Ecto neural progenitor cell (in vitro differentiated cells): Measurements from ENCODE around the gene ANKRD65.
"Not testable (repeated sequence)": the region's sequence is repeated elsewhere in the genome, so short reads cannot be mapped to it uniquely, and the experiment has no call there.

ENCODE experiments used
- DNase-seq: peaks from one replicate; pipeline ENCODE4 v3.0.0-alpha.2; 2018; ENCODE audit warnings: low spot score

Gene ANKRD65

GRCh38 chr1:1430114-1430982, 9.3 kb upstream of the ANKRD65 start:
- peak; percentile 82 for DNase-seq

GRCh38 chr1:1429671-1430073, 8.6 kb upstream of the ANKRD65 start:
- DNase-seq = no peak

- not testable (repeated sequence) for DNase-seq
Observed at GRCh38 chr1:1428967-1429366, 7.9 kb upstream of the ANKRD65 start.

GRCh38 chr1:1428174-1428573, 7.1 kb upstream of the ANKRD65 start:
- DNase-seq = no peak

- no peak for DNase-seq
Observed at GRCh38 chr1:1427820-1428148, 6.7 kb upstream of the ANKRD65 start.

GRCh38 chr1:1427106-1427819, 6.2 kb upstream of the ANKRD65 start:
- DNase-seq = peak; percentile 89

DNA sequence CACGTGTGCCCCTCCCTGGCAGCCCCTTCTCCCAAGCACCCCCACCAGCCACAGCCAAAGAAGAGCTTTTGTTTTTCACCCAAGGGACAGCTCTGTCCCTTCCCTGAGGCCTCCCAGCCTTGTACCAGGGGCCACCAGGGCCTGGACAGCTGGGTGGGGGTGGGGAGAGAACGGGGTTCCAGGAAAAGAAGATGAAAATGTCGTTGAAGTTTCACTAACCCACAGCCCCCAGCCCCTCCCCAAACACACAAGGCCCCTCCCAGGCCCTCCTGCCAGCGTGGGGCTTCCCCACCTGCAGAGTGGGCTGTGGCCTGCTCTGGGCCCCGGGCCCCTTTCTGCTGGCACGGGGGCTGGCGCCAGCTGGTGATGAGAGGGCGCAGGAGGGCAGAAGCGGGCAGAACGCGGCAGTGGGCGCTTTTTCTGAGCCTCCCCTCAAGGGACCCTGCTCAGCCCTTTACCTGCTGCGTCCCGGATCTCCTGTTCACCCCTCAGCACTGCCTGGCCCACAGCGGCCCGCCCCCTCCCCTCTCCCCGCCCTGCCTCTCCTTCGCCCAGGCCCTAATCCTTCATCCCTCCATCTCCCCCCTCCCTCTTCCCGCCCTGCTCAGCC, 5.5 kb upstream of the ANKRD65 start:
- no peak for DNase-seq

GRCh38 chr1:1425753-1426495, 4.8 kb upstream of the ANKRD65 start:
- DNase-seq = peak; percentile 66

DNA sequence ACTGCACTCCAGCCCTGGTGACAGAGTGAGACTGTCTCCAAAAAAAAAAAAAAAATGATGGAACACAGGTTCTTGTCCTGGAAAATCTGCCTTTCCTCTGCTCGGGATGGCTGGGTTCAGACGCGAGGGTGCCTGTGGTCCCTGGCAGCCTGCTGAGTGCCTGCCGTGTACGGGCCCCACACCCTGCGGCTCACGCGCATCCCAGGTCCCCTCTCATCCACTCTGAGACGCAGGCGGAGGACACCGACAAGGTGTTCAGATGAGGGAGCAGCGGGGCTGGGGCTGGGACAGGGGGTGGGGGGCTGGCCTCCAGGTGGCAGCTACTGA, 4.3 kb upstream of the ANKRD65 start:
- DNase-seq = no peak

- DNase-seq = no peak
Observed at GRCh38 chr1:1424707-1425106, 3.6 kb upstream of the ANKRD65 start.

- DNase-seq = no peak
Observed at GRCh38 chr1:1423245-1423597, 2.1 kb upstream of the ANKRD65 start.

DNA sequence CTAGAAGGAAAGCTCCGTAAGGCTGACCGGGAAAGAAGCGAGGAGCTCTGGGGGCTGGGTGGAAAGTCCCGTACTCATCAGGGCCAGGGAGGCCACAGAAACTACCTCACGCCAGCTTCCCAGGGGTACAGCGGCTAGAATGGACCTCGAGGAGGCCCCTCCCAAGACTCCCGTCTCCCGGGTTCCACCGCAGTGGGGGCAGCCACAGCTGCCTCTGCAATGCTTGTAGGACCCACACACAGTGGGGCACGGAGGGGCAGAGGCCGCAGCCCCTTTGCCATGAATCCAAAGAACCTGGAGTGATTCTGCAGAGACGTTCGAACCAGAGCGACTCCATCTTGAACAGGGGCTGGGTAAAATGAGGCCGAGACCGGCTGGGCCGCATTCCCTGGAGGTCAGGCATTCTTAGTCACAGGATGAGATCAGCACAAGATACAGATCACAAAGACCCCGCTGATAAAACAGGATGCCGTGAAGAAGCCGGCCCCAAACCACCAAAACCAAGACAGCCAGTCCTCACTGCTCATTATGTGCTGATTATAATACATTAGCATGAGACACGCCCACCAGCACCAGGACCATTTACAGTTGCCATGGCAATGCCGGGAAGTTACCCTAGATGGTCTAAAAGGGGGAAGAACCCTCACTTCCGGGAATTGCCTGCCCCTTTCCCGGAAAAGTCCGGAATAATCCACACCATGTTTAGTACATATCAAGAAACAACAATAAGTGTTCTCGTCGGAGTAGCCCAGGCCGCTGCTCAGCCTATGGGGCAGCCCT, 1.6 kb upstream of the ANKRD65 start:
- DNase-seq = peak; percentile 51

DNA sequence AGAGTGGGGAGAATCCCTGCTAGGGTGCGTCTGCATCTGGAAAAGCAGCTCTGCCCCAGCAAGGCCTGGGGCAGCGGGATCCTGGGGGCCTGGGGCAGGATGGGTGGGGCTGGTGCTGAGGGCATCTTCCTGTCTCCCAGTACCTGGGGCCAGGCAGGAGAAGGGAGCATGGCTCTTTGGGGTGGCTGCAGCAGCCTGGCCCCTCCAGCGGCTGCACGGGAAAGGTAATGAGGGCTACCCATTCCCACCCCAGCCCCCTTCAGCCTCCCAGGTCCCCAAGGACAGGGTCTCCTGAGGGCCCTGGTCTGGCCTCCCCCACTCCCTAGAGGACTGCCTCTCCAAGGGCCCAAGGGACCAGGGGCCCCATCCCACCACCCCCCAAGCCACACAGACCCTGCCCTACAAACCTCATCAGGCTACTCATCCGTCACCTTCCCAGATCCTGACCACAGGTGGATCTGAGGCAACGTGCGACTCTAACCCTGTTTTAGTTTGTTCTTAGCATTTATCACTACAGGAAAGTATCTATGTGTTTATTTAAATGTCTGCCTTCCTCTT, 910 bp upstream of the ANKRD65 start:
- no peak for DNase-seq

DNA sequence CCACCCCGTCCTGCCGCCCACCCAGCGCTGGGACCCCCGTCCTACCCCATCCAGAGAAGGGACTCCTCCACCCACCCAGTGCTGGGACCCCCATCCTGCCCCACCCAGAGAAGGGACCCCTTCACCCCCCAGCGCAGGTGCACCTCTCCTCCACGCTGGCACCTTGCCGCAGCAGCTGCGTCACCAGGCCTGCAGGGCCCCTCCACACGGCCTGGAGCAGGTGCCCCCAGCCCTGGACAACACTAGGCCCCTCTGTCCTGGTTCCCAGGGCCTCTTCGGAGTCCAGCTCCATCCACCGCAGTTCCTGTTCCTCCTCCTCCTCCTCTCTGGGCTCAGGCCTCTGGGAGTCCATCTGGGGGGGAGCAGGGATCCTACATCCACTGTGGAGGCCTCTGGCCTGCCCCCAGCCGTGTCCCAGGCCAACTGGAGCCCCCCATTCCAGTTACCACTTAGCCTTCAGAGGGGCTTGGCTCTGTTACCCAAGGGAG, 378 bp downstream of the ANKRD65 start:
- peak; percentile 55 for DNase-seq

DNA sequence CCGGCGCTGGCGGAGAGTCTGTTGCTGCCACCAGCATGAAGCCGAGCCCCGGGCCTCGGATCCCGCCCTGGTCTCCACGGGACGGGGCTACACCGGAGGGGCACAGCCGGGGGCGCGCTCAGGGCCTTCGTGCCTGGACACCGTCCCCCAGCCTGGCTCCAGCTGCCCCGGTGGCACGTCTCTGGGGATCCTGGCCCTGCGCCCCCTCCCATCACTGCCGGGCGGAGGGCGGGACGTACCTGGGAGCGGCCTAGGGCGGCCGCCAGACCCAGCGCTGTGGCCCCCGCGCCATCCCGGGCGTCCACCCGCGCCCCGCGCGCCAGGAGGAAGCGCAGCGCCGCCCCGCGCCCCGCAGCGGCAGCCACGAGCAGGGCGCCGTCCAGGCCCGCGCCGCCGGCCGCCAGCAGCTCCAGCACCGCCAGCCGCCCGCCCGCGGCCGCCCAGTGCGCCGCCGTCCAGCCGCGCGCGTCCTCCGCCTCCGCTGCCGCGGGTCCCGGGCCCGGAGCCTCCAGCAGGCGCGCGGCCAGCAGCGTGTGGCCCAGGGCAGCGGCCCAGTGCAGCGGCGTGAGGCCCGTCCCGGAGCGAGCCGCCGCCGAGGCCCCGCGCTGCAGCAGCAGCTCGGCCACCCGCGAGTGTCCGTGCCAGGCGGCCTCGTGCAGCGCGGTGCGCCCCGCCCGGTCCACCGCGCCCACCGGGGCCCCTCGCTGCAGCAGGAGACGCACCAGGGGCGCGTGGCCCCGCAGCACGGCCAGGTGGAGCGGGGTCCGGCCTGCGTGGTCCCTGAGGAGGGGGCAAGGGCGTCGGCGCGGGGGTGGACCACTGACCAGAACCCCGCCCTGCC, 1.0 kb downstream of the ANKRD65 start:
- peak; percentile 67 for DNase-seq

- DNase-seq = peak; percentile 46
Observed at GRCh38 chr1:1419363-1419812, 1.7 kb downstream of the ANKRD65 start.

DNA sequence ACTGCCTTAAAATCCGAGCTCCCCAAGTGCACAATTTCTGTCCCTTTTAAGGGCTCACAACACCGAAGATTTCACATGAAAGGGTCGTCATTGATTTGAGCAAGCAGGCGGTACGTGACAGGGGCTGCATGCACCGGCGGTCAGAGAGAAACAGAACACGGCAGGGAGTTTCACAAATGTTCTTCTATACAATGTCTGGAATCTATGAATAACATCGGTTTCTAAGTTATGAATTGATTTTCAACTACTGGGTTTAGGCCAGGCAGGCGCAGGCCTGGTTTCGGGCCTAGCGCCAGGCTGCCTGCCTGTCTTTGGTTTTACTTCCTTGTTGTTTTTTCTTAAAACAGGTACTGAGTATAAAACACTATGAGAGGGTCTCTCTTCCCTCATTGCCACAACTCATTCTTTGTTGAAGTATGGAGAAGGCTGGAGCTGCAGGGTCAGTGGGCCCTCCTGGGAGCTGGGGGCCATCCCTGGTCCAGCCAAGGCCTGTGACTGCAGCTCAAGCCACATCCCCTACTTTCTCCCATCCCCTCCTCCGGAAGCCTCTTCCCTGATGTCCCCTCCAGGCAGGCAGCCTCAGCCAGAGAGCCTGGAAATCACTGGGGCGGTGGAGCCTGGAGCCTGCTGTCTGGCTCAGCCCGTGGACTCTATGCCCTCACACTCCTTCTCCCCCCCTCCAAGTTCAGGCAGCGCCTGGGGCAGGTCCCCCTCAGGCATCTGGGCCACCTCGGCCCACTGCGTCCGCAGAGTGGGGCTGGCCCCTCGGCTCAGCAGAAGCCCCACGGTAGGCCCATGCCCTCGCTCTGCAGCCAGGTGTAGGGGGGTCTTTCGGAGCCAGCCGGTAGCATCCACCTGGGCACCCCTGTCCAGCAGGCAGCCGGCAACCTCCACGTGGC, 2.4 kb downstream of the ANKRD65 start:
- DNase-seq = peak; percentile 47

DNA sequence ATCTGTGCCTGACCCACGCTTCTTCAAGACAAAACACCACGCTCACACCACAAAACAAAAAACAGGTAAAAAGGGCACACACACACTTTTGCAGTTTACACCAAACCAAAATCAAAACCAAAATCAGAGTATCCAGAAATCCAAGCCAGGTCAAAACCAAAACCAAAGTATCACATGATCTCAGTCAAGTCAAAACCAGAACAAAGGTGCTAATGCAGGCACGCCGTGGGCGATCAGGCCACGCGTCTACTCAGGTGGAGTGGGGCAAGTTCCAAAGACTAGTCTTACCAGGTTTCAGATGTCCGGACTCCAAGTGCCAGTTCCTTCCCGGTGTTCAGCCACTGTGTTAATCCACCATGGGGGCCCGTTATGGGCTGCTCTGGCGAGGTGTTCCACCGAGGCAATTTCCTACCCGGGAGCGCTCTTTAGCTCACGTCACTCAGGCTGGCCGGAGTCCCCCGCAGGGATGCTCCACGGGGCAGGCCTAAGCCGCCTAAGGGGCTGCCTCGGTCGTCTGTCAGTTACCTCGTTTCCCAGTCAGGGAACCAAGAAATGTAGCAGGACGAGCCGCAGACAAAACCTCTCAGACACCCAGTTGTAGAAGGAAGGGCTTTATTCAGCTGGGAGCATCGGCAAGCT, 3.1 kb downstream of the ANKRD65 start:
- DNase-seq = peak; percentile 47

DNA sequence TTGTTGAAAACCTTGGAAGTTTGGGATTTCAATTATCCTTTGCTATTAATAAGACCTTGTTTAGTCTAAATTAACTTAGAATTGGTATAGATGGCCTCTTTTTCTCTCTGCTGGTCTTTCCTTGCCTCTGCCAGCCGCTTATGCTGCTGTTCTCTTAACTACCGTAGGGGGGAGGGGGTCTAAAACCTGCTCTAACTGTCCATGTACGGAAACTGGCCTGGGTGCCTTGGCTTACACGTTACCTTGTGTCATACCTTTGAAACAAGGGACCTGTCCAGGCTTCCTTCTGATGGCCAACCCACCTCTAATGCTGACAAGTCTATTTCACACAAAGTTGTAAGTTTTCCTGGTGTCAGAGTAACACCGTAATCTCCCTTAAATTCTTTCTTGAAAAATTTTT, 3.7 kb downstream of the ANKRD65 start:
- not testable (repeated sequence) for DNase-seq
